Measurements from ENCODE around the gene VRTN.
"Not testable (repeated sequence)": the region's sequence is repeated elsewhere in the genome, so short reads cannot be mapped to it uniquely, and the experiment has no call there.

The VRTN gene

DNA sequence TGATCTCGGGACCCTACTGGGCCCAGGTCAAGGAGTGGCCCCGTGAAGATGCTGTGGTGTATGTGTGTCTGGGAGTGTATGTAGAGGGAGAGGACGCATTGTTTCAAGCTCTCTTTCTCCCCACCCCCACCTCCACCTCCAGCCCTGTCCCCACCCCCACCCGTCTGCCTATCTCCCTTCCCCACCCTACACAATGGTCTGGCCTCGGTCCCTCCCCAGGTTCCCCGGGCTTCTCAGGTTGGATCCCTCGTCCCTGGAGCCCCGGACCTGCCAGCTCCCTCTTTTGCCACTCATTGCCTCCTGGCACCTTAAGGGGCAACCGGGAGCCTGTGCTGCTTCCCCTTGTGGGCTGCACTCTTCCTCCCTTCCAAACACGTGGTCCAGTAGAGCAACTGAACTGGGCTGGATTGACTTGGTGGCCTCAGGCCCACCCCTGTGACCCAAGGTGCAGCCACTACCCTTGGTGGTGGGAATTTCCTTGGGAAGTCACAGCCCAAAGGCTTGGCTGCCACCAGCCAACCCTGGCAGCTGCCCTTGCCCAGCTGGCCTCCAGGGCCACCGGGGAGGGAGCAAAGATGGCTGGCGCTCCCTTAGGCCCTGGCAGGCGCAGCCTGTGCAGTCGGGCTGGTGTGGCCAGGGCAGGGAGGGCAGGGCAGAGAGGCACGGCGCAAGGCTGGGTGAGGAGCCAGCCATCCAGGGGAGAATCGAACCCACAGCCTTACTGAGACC lies 628 bp downstream of the VRTN start:
- DNase-seq (ENCODE audit: low read depth in 3 of 3), result no peak

DNA sequence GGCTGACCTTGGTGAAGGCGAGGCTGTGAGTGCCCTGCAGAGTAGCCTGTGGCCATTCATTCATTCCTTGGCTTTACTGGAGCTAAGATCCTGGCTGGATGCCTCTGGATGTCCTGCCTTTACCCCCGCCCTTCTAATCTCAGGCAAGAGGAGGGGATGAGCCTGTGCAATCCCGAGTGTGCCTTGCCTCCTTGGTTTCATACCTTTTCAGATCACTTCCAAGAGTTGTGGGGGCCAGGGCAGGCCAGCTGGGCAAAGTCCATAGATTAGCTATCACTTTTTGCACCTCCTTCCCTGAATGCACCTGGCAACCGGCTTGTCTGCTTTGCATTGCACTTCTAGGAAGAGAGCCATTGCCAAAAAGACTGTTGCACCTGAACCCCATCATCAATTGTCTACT lies 1.5 kb downstream of the VRTN start:
- DNase-seq (ENCODE audit: low read depth in 3 of 3), result no peak

DNA sequence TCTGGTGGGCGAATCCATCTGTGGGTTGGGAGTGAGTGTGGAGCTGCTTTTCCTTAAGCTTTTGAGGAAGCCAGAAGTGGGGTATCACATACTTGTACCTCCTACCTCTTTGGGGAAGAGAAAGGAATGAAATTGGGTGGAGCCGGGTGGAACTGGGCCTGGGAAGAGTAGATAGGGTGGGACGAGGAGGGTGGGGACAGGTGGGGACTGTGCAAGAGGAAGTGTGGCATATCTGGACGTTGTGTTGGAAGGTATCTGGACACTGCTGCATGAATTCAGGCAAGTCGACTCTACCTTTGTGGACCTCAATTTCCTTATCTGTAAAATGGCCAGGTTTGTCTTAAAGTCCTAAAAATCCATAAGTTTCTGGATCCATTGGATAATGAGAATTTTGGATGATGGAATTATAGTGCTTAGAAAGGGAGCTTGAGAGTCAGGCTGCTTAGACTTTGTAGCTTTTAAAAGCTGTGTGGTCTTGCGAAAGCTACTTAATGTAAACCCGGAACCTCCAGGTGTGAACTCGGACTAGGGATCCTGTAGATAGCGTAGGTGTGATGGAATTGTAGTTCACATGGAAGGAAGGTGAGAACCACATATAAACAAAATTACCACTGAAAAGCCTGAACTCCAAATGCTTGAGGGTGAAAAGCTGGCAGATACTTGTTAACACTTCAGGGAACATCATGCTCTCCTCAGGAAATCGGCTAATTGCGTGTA lies 2.1 kb downstream of the VRTN start:
- no peak for DNase-seq (ENCODE audit: low read depth in 3 of 3)

DNA sequence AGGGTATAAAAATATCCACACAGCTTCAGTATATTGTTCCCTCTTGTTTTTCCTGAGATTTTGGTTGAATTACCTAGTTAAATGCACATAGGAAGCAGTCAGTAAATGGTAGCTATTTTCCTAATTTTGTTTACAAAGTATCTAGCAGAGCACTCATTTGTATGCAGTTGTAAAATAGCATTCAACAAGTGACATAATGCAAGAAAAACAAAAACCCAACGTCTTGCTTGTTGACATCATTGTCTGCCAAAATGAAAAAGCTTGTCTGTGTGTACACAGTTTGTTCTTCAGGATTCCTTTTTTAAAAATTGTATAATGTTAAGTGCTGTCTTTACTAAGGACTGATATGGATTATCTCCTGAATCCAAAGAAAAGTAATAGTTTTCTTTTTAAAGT lies 2.7 kb downstream of the VRTN start:
- no peak for DNase-seq (ENCODE audit: low read depth in 3 of 3)

DNA sequence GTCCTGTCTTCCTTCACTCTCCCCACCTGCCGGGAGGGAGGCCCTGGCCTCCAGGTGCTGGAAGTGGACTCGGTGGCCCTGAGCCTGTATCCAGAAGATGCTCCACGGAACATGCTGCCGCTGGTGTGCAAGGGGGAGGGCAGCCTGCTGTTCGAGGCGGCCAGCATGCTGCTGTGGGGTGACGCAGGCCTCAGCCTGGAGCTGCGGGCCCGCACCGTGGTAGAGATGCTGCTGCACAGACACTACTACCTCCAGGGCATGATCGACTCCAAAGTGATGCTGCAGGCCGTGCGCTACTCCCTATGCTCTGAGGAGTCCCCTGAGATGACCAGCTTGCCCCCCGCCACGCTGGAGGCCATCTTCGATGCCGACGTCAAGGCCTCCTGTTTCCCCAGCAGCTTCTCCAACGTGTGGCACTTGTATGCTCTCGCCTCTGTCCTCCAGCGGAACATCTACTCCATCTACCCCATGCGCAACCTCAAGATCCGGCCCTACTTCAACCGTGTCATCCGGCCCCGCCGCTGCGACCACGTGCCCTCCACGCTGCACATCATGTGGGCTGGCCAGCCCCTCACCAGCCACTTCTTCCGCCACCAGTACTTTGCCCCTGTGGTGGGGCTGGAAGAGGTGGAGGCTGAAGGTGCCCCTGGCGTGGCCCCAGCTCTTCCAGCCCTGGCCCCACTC lies 8.8 kb downstream of the VRTN start:
- DNase-seq (ENCODE audit: low read depth in 3 of 3), result no peak

DNA sequence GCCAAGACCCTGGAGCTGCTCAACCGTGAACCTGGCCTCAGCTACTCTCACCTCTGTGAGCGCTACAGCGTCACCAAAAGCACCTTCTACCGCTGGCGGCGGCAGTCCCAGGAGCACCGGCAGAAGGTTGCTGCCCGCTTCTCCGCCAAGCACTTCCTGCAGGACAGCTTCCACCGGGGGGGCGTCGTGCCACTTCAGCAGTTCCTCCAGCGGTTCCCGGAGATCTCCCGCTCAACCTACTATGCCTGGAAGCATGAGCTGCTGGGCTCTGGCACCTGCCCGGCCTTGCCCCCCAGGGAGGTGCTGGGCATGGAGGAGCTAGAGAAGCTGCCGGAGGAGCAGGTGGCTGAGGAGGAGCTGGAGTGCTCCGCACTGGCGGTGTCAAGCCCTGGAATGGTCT lies 9.3 kb downstream of the VRTN start:
- DNase-seq (ENCODE audit: low read depth in 3 of 3), result no peak

DNA sequence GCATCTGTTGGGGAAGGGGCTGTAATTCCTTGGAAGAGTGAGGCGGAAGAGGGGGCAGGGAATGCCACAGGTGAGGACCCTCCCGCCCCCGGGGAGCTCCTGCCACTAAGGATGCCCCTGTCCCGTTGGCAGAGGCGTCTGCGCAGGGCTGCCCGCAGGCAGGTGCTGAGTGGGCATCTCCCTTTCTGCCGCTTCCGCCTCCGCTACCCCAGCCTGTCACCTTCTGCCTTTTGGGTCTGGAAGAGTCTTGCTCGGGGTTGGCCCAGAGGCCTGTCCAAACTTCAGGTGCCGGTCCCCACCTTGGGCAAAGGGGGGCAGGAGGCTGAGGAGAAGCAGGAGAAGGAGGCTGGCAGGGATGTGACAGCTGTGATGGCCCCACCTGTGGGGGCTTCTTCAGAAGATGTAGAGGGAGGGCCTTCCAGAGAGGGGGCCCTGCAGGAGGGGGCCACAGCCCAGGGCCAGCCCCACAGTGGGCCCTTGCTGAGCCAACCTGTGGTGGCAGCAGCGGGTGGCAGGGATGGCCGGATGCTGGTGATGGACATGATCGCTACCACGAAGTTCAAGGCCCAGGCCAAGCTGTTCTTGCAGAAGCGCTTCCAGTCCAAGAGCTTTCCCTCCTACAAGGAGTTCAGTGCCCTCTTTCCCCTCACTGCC lies 10.0 kb downstream of the VRTN start:
- no peak for DNase-seq (ENCODE audit: low read depth in 3 of 3)

DNA sequence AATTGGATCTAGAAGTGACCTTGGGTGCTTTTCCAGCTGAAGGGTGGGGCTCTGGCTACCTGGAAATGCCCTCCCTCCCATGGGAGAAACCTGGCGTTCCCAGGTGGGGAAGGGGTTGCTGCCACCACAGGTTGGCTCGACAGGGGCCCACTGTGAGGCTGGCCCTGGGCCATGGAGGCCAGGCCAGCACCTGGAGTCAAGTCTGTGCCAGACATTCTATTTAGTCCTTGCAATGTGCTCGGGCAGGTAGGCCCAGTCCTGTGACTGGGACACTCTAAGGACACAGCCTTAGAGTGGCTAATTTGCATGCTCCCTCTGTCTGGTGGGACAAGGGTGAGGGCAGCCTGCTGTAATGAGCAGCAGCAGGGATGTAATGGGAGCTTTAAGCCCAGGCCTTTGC lies 11.9 kb downstream of the VRTN start:
- no peak for DNase-seq (ENCODE audit: low read depth in 3 of 3)

DNA sequence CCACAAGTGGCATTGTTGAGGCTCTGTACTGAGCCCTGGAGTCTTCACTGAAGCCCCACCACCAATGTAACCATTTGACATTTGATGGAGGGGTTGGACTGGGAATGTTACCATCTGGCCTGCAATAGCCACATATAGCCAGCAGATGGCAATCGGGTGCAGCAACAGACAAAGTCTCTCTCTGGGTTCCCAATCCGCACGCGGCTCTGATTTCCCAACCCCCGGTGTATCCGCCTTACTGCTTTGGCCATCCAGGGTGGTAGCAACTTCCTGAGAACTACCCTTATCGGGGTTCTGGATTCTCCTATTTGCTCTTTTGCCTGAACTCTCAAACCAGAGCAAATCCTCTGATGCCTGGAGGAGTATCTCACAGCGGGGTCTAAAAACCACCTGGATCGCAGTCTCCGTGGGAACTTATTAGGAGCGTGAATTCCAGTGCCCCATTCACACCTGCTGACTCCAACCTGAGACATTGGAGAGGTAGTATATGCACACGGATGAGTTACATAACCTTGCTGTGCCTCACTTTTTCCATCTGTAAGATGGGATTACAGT lies 14.2 kb downstream of the VRTN start:
- peak; percentile 33 to 68 (median 43) for DNase-seq (ENCODE audit: low read depth in 3 of 3)

DNA sequence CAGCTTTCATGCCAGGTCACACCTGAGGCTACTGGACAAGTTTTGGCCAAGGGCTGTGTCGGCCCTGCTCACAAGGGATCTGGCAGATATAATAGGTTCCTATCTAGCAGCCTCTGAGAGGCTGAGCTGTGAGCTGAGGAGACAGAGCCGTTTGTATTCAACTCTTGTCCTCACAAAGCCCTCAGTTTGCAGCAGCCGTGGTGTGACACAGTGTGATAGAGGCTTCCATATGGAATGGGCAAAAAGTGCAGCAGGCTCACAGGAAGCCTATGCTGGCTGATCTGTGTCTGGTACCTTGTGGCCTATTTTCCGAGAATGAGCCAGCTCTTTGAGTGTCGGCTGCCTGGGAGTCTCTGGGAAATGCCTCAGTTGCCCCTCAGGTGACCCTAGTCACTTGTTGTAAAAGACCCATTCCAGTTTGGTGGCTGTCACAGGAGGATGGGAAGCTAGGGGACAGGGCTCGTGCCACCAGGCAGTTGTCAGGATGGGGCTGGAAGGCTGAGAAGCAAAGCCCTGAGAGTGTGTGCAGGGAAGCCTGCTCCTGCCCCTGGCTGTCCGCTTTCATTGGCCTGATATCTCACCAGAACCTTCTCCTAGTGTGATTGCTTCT lies 16.1 kb downstream of the VRTN start:
- DNase-seq (ENCODE audit: low read depth in 3 of 3), result no peak

DNA sequence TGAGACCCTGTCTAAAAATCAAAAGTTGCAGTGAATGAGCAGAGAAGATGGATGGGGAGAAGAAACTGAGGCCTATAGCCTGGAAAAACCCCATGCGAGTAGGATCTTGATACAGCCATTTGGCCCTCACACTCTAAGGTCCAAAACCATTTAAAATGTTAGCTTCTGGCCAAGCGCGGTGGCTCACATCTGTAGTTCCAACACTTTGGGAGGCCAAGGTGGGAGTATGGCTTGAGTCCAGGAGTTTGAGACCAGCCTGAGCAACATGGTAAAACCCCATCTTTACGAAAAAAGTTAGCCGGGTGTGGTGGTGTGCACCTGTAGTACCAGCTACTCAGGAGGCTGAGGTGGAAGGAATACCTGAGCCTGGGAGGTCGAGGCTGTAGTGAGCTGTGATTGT lies 19.8 kb downstream of the VRTN start:
- DNase-seq (ENCODE audit: low read depth in 3 of 3), result no peak

DNA sequence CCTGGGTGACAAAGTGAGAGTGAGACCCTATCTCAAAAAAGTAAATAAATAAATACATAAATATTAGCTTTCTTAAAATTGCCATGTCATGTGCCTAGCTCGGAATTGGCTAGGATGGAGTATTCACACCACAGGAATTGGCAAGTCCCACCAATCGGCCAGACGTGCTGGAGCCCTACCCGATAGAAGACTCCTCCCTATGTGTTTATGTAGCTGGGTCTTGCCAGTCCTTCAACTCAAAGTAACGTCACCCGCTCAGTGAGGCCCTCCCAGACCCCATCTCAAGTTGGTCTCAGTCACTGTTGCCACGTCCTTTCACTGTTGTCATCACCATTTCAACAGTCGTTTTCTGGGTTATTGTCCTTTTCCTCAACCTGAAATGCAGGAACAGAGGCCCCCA lies 20.2 kb downstream of the VRTN start:
- DNase-seq (ENCODE audit: low read depth in 3 of 3), result no peak

DNA sequence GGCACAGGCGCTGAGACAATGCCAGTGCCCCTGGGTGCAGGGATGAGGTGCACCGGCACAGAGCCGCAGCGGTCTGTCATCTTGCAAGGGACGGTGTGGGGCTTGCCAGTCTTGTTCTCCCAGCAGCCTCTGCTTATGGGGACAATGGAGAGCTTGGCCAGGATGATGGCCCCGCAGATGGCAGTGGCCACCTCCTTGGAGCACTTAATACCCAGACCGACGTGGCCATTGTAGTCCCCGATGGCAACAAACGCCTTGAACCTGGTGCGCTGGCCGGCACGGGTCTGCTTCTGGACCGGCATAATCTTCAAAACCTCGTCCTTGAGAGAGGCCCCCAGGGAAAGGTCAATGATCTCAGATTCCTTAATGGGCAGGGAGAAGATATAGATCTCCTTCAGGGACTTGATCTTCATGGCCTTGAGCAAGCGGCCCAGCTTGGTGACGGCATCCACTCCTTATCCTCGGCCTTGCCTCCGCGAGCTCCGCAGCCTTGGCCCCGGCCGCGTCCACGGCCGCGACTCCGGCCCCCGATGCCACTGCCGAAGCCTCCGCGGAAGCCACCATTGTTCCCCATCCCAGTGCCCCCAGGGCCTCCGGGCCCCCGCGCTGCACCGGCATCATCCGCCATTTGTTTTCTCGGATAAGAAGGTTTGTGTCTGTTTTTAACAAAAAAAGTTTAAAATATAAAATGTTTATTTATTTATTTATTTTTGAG lies 29.9 kb downstream of the VRTN start:
- DNase-seq (ENCODE audit: low read depth in 3 of 3), result no peak

DNA sequence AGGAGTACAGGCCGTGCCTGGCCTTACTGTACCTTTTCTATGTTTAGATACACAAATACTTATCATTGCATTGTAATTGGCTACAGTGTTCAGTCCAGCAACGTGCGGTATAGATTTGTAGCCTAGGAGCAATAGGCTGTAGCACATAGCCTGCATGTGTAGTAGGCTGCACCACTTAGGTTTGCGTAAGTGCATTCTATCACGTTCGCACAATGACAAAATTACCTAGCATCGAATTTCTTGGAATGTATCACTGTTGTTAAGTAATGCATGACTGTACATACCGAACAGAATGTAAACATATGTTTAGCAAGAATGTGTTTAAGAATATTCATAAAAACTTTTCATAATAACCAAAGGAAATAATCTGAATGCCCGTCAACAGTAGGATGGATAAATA lies 31.9 kb downstream of the VRTN start:
- no peak for DNase-seq (ENCODE audit: low read depth in 3 of 3)

DNA sequence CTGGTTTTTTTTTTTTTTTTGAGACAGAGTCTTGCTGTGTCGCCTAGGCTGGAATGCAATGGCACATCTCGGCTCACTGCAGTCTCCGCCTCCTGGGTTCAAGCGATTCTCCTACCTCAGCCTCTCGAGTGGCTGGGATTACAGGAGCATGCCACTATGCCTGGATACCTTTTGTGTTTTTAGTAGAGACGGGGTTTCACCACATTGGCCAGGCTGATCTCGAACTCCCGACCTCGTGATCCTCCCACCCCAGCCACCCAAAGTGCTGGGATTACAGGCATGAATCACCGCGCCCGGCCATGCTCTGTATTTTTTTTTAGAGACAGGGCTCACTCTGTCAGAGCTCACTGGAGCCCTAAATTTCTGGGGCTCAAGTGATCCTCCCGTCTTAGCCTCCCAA lies 32.6 kb downstream of the VRTN start:
- no peak for DNase-seq (ENCODE audit: low read depth in 3 of 3)

DNA sequence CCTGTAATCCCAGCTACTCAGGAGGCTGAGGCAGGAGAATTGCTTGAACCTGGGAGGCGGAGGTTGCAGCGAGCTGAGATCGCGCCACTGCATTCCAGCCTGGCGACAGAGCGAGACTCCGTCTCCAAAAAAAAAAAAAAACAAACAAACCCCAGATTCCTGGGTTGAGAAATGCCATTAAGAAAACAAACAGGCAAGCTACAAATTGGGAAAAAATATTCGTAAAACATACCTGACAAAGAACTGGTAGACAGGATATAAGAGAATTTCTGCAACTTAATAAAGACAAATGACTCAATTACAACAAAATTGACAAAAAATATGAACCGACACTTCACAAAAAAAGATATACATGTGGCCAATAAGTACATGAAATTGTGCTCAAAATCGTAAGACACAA lies 33.3 kb downstream of the VRTN start:
- not testable (repeated sequence) for DNase-seq (ENCODE audit: low read depth in 3 of 3)

DNA sequence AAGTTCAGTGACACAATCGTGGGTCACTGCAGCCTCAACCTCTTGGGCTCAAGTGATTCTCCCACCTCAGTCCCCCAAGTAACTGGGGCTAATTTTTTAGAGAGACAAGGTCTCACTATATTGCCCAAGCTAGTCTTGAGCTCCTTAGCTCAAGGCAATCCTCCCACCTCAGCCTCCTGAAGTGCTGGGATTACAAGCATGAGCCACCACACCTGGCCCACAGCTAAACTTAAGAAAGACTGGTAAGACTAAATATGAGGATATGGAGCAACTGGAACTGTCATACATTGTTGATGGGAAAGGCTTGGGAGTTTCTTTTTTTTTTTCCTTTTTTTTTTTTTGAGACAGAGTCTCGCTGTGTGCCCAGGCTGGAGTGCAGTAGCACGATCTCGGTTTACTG lies 34.0 kb downstream of the VRTN start:
- DNase-seq (ENCODE audit: low read depth in 3 of 3), result no peak

DNA sequence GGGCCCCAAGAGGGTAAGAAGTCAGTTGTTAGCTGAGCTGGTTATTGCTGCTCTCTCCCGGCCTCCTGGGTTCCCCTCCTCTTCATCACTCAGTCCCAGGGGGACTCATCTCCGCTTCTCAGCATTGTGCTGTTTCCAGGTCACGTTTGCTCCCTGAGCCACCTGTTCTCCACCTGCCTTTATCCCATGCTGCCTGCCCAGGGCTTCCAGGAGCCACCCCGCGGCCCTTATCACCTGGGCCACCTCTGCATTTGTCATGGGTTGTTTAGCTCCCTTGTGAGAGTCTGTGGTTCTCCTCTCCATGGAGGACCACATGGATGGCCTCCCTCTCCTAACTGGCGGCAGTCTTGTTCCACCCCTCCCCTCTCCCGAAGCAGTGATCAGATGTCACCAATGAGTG lies 41.7 kb downstream of the VRTN start:
- DNase-seq (ENCODE audit: low read depth in 3 of 3), result no peak

DNA sequence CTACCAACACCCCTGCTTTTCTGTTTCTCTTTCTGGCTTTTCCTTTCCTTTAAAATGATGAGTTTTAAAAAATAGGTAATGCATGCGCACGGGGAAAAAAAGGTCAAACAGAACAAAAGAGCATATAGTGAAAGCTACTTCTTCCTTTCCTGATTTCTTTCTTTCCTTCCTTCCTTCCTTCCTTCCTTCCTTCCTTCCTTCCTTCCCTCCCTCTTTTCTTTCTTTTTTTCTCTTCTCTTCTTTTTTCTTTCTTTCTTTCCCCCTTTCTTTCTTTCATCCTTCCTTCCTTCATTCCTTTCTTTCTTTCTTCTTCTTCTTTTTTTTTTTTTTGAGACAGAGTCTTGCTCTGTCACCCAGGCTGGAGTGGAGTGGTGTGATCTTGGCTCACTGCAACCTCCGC lies 42.2 kb downstream of the VRTN start:
- DNase-seq (ENCODE audit: low read depth in 3 of 3), result not testable (repeated sequence)

DNA sequence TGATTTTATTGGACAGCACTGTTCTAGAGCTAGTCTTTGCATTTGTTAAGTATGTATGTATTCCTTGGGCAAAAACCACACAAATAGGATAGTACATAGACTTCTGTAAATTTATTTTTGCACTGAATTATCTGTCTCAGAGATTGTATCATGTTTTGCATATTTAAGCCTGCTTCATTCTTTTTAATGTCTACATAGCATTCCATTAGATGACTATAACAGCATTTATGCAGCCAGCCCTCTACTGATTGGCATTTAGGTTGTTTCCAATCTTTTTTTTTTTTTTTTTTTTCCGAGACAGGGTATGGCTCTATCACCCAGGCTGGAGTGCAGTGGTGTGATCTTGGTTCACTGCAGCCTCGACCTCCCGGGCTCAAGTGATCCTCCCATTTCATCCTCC lies 43.2 kb downstream of the VRTN start:
- no peak for DNase-seq (ENCODE audit: low read depth in 3 of 3)
